Measurements from ENCODE around the gene ALPK3. TPM values are rescaled to one million over a fixed set of nuclear protein-coding genes. Genes with fewer than 3 reads are reported as not detected.

The ALPK3 gene
- total RNA-seq, 1 experiment from 2014 or later, result 16.5 TPM

GRCh38 chr15:84872009-84872910 is 55.1 kb downstream of the ALPK3 start:
- ATAC-seq, result no peak
- no peak for DNase-seq (ENCODE audit: low spot score)
- Mint-ChIP-seq H3K9me3 (no peaks in the 10 kb centered on the region), H3K27ac (no peak overlapping the region), H3K27me3 (ENCODE audit: low read depth) (no peaks in the 10 kb centered on the region), H3K4me3 (no peak overlapping the region), H3K4me1 (peaks cover 6% of the 10 kb centered on the region; the same call in 1 of the 2 replicates), H3K36me3 (peaks cover 3% of the 10 kb centered on the region; the same call in 1 of the 2 replicates)
- ChIA-PET POLR2A (no interaction called here), CTCF (interaction anchor here (0.6 to 1.9 kb wide), 6 partner anchors 8 to 284 kb away, joined by 3 to 6 read pairs (median 4); no protein-coding TSS in a partner anchor)
- TF ChIP-seq JUN (CRISPR knock-in tag; IDR thresholded peaks at IDR 0.05) (no peak), FOXK1 (CRISPR knock-in tag; IDR thresholded peaks at IDR 0.05) (no peak), JAZF1 (CRISPR knock-in tag; IDR thresholded peaks at IDR 0.05) (no peak), SOX15 (CRISPR knock-in tag; IDR thresholded peaks at IDR 0.05) (no peak), CREB1 (CRISPR knock-in tag; IDR thresholded peaks at IDR 0.05) (no peak), ZNF121 (CRISPR knock-in tag; IDR thresholded peaks at IDR 0.05) (no peak), TEAD4 (CRISPR knock-in tag; IDR thresholded peaks at IDR 0.05) (no peak), ERG (CRISPR knock-in tag; IDR thresholded peaks at IDR 0.05) (no peak), HMGA2 (CRISPR knock-in tag; IDR thresholded peaks at IDR 0.05) (no peak), ZNF416 (CRISPR knock-in tag; IDR thresholded peaks at IDR 0.05) (no peak), FOXP4 (CRISPR knock-in tag; IDR thresholded peaks at IDR 0.05) (no peak), SMAD4 (CRISPR knock-in tag; IDR thresholded peaks at IDR 0.05) (no peak), RELA (CRISPR knock-in tag; IDR thresholded peaks at IDR 0.05; ENCODE audit: borderline replicate concordance) (no peak), ATF2 (CRISPR knock-in tag; IDR thresholded peaks at IDR 0.05; ENCODE audit: borderline replicate concordance, low read depth) (no peak), ZSCAN18 (CRISPR knock-in tag; IDR thresholded peaks at IDR 0.05) (no peak), TCF7 (CRISPR knock-in tag; IDR thresholded peaks at IDR 0.05; ENCODE audit: low read depth) (no peak)

- CTCF ChIA-PET, result interaction anchor here (1.2 to 1.9 kb wide), 2 partner anchors 29 to 275 kb away, joined by 3 to 6 read pairs; no protein-coding TSS in a partner anchor
- Mint-ChIP-seq H3K4me1 (peaks cover 10% of the 10 kb centered on the region), H3K27me3 (ENCODE audit: low read depth) (no peaks in the 10 kb centered on the region), H3K27ac (no peak overlapping the region), H3K9me3 (no peaks in the 10 kb centered on the region), H3K4me3 (no peak overlapping the region), H3K36me3 (0 out of 2 replicates have a peak, but pooled peaks cover 3% of the 10 kb centered on the region)
- DNase-seq (ENCODE audit: low spot score) (no peak), ATAC-seq (no peak)
- TF ChIP-seq RELA (CRISPR knock-in tag; IDR thresholded peaks at IDR 0.05; ENCODE audit: borderline replicate concordance), result no peak
- POLR2A ChIA-PET, result no interaction called here
Observed at GRCh38 chr15:84873997-84874396, 56.8 kb downstream of the ALPK3 start.
